ENCODE data around the gene PRUNE2. TPM values are rescaled to one million over a fixed set of nuclear protein-coding genes. Genes with fewer than 3 reads are reported as not detected.

Gene PRUNE2
- polyA plus RNA-seq, 1 donor (not counting 4 experiments of a cell fraction or from before 2014, with no cell fraction given) = 0.41 TPM

GRCh38 chr9:76943054-76943453 lies 37.1 kb upstream of the PRUNE2 start:
- Histone ChIP-seq H3K4me3 (ENCODE audit: control insufficient read depth in 2 of 3, extremely low read depth in 1 of 3, insufficient read depth in 2 of 3, low read depth in 1 of 3, low read length in 3 of 3) (no peak overlapping the region), H3K9ac (ENCODE audit: control insufficient read depth, extremely low read depth, insufficient read depth, low read length) (no peak overlapping the region), H2AFZ (ENCODE audit: control insufficient read depth, low read length) (no peak overlapping the region), H3K27me3 (ENCODE audit: control insufficient read depth, extremely low read depth, insufficient read depth, low read length) (peaks cover 4% of the 10 kb centered on the region), H3K9me1 (ENCODE audit: control insufficient read depth, extremely low read depth, insufficient read depth, low read length) (no peaks in the 10 kb centered on the region), H3K4me2 (ENCODE audit: control insufficient read depth, extremely low read depth, insufficient read depth, low read depth, low read length) (no peak overlapping the region), H3K36me3 (ENCODE audit: control insufficient read depth in 2 of 2, extremely low read depth in 1 of 2, insufficient read depth in 2 of 2, low read length in 2 of 2) (no peaks in the 10 kb centered on the region), H4K20me1 (ENCODE audit: control insufficient read depth, extremely low read depth, insufficient read depth, low read length) (no peaks in the 10 kb centered on the region), H3K27ac (ENCODE audit: control insufficient read depth, insufficient read depth, low read length) (no peak overlapping the region), H3K9me3 (ENCODE audit: control insufficient read depth, low read depth, low read length) (no peaks in the 10 kb centered on the region), H3K4me1 (ENCODE audit: control insufficient read depth, extremely low read depth, insufficient read depth, low read length) (no peaks in the 10 kb centered on the region), H3K79me2 (ENCODE audit: control insufficient read depth, insufficient read depth, low read length) (no peaks in the 10 kb centered on the region)
- FAIRE-seq = no peak
- dilution Hi-C loops (cut with MboI; ENCODE audit: extremely low pct_ligation_motif_present, low sequenced_read_pairs) = no loop called here
- TF ChIP-seq EZH2 (IDR thresholded peaks at IDR 0.05; ENCODE audit: low read length) = no peak
- TF ChIP-seq, protein P1, sequence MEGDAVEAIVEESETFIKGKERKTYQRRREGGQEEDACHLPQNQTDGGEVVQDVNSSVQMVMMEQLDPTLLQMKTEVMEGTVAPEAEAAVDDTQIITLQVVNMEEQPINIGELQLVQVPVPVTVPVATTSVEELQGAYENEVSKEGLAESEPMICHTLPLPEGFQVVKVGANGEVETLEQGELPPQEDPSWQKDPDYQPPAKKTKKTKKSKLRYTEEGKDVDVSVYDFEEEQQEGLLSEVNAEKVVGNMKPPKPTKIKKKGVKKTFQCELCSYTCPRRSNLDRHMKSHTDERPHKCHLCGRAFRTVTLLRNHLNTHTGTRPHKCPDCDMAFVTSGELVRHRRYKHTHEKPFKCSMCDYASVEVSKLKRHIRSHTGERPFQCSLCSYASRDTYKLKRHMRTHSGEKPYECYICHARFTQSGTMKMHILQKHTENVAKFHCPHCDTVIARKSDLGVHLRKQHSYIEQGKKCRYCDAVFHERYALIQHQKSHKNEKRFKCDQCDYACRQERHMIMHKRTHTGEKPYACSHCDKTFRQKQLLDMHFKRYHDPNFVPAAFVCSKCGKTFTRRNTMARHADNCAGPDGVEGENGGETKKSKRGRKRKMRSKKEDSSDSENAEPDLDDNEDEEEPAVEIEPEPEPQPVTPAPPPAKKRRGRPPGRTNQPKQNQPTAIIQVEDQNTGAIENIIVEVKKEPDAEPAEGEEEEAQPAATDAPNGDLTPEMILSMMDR (optimal IDR thresholded peaks at IDR 0.05 in 1 of 3, IDR thresholded peaks at IDR 0.05 in 1 of 3, conservative IDR thresholded peaks at IDR 0.05 in 1 of 3; ENCODE audit: extremely low read depth in 1 of 3, insufficient read depth in 2 of 3, low read length in 3 of 3) = no peak
- DNase-seq (ENCODE audit: low read depth, low spot score) = no peak

- Histone ChIP-seq H3K27ac (ENCODE audit: control insufficient read depth, insufficient read depth, low read length) (no peak overlapping the region), H3K4me2 (ENCODE audit: control insufficient read depth, extremely low read depth, insufficient read depth, low read depth, low read length) (no peak overlapping the region), H3K9me1 (ENCODE audit: control insufficient read depth, extremely low read depth, insufficient read depth, low read length) (no peaks in the 10 kb centered on the region), H4K20me1 (ENCODE audit: control insufficient read depth, extremely low read depth, insufficient read depth, low read length) (no peaks in the 10 kb centered on the region), H3K4me1 (ENCODE audit: control insufficient read depth, extremely low read depth, insufficient read depth, low read length) (no peaks in the 10 kb centered on the region), H3K4me3 (ENCODE audit: control insufficient read depth in 2 of 3, extremely low read depth in 1 of 3, insufficient read depth in 2 of 3, low read depth in 1 of 3, low read length in 3 of 3) (no peak overlapping the region), H3K36me3 (ENCODE audit: control insufficient read depth in 2 of 2, extremely low read depth in 1 of 2, insufficient read depth in 2 of 2, low read length in 2 of 2) (no peaks in the 10 kb centered on the region), H3K9ac (ENCODE audit: control insufficient read depth, extremely low read depth, insufficient read depth, low read length) (no peak overlapping the region), H3K79me2 (ENCODE audit: control insufficient read depth, insufficient read depth, low read length) (no peaks in the 10 kb centered on the region), H2AFZ (ENCODE audit: control insufficient read depth, low read length) (no peak overlapping the region), H3K27me3 (ENCODE audit: control insufficient read depth, extremely low read depth, insufficient read depth, low read length) (no peaks in the 10 kb centered on the region), H3K9me3 (ENCODE audit: control insufficient read depth, low read depth, low read length) (no peaks in the 10 kb centered on the region)
- FAIRE-seq = no peak
- dilution Hi-C loops (cut with MboI; ENCODE audit: extremely low pct_ligation_motif_present, low sequenced_read_pairs) = no loop called here
- DNase-seq (ENCODE audit: low read depth, low spot score) = no peak
- TF ChIP-seq, protein P1 (optimal IDR thresholded peaks at IDR 0.05 in 1 of 3, IDR thresholded peaks at IDR 0.05 in 1 of 3, conservative IDR thresholded peaks at IDR 0.05 in 1 of 3; ENCODE audit: extremely low read depth in 1 of 3, insufficient read depth in 2 of 3, low read length in 3 of 3) = no peak
- TF ChIP-seq EZH2 (IDR thresholded peaks at IDR 0.05; ENCODE audit: low read length) = no peak
These were observed 26.8 kb upstream of the PRUNE2 start for GRCh38 chr9:76932757-76933156.

All from keratinocyte (primary cell).